GM12891 (cell line): ENCODE measurements around the gene FHIT.
A peak's percentile ranks its signal among the peaks of the same experiment; 100 is the strongest.

Source experiments
- DNase-seq: peaks from one replicate; pipeline ENCODE4 v3.0.0; 2011; ENCODE audit warnings: low spot score; ENCODE audit not compliant: insufficient read length
- FAIRE-seq: peaks from 2 replicates; lab custom pipeline; 2011; peaks lifted over from hg19 to GRCh38; lab: Jason Lieb, UNC
- PAX5 ChIP-seq: IDR thresholded peaks from 2 replicates; pipeline ENCODE4 v1.6.1; 2011; ENCODE audit warnings: low read length, moderate library complexity, mild to moderate bottlenecking; ENCODE audit not compliant: insufficient read depth, severe bottlenecking
- POLR2A ChIP-seq: IDR thresholded peaks from 2 replicates; pipeline ENCODE4 v1.6.1; 2011; ENCODE audit warnings: low read depth, low read length, control low read depth
- POLR2AphosphoS5 ChIP-seq: IDR thresholded peaks from 2 replicates; pipeline ENCODE4 v1.6.1; 2011; ENCODE audit warnings: low read depth, low read length, control low read depth
- POU2F2 ChIP-seq: IDR thresholded peaks from 2 replicates; pipeline ENCODE4 v1.6.1; 2011; ENCODE audit warnings: low read depth, mild to moderate bottlenecking, control low read depth, low read length, moderate library complexity
- SPI1 ChIP-seq: IDR thresholded peaks from 2 replicates; pipeline ENCODE4 v1.6.1; 2011; ENCODE audit warnings: low read depth, low read length, control low read depth
- TAF1 ChIP-seq: IDR thresholded peaks from 2 replicates; pipeline ENCODE4 v1.6.1; 2011; ENCODE audit warnings: low read depth, low read length, control low read depth

The FHIT gene

DNA sequence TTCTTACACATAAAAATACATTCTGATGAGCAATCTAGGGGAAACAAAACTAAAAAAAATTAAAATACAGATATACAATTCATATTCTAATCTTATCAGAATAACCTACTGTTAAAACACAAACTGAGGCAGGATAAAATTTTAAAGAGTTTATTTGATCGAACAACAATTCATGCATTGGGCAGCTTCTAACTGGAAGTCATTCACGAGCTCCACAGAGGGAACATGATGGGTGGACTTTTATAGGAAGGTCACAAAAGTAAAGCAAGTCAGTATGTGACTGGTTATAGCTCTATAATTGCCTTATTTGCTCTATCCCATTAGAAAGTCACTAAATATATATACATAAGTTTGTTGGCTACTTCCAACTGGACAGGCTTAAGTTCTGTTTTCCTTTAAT, 1144.0 kb downstream of the FHIT start:
- FAIRE-seq: no peak
- no peak for TF ChIP-seq POLR2A
- no peak for TF ChIP-seq POLR2AphosphoS5
- no peak for TF ChIP-seq SPI1
- TF ChIP-seq POU2F2: no peak
- TF ChIP-seq PAX5: no peak
- TF ChIP-seq TAF1: no peak

GRCh38 chr3:60102154-60102553, 1149.1 kb downstream of the FHIT start:
- DNase-seq: no peak
- TF ChIP-seq SPI1: no peak
- TF ChIP-seq POLR2A: no peak
- no peak for TF ChIP-seq TAF1
- no peak for TF ChIP-seq PAX5
- TF ChIP-seq POLR2AphosphoS5: no peak
- FAIRE-seq: no peak

More for the DNA sequence above, 1144.0 kb downstream of the FHIT start:
- DNase-seq: no peak

DNA sequence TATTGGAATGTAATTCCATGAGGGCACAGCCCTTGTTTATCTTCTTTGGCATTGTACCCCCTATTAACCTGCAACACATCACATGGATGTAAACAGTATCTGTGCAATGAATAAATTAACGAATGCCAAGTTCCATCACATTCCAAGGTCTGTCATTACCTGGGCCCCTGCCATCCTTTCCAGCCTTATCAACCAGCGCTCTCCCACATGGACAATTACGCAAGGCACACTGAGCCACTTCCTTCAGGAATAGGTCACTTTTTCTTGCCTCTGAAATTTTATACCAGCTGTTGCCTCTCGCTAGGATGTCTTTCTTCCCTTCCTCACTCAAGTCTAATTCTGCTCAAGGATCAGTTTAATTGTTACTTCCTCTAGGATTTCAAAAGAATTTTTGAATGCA, 1149.6 kb downstream of the FHIT start:
- FAIRE-seq: no peak
- no peak for DNase-seq
- TF ChIP-seq POLR2AphosphoS5 (no peak), TAF1 (no peak), POLR2A (no peak), PAX5 (no peak), POU2F2 (no peak), SPI1 (no peak)

DNA sequence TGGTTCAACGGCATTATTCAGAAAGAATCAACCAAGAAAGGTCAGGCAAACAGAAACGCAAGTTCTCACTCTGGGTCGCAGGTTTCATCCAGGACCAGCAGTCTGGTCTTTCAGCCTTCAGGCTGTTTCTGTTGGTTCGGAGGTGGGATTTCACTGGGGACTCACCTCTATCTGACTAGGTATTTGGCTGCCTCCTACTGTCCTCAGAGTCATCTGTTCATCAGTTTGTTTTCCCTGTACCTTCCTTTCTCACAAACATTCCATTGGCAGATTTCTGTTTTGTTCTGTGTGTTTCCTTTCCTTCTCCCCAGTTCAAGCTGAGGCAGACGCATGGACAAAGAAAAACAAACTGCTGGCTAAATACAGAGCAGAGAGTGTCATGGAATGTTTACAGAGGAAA, 1154.8 kb downstream of the FHIT start:
- FAIRE-seq (no peak), DNase-seq (no peak)
- TF ChIP-seq TAF1 (no peak), POLR2AphosphoS5 (no peak), POLR2A (no peak)

GRCh38 chr3:60095930-60096329, 1155.3 kb downstream of the FHIT start:
- TF ChIP-seq TAF1: no peak
- TF ChIP-seq POLR2AphosphoS5: no peak
- no peak for TF ChIP-seq POLR2A
- no peak for TF ChIP-seq POU2F2
- TF ChIP-seq SPI1: no peak
- TF ChIP-seq PAX5: no peak
- no peak for DNase-seq
- no peak for FAIRE-seq

DNA sequence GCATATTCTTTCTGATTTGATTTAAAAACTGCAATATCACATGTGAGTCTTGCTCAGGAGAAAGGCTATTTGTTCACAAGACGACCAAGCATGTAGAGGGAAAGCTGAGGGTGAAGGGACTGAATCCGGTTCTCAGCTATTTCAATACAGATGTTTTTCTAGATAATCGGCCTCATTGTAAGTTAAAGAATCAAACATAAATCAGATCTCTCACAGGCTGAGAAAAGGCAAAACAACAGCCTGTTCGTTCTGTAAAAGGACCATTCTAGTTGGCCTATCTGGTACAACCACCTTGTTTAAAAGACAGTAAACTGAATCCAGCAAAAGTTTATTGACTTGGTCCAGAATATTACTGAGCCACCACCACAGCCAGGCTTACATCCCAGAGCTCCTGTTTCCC, 1155.7 kb downstream of the FHIT start:
- DNase-seq (no peak), FAIRE-seq (no peak)
- TF ChIP-seq TAF1 (no peak), PAX5 (no peak)

- TF ChIP-seq TAF1 (no peak), POLR2AphosphoS5 (no peak), POU2F2 (no peak), PAX5 (no peak), POLR2A (no peak), SPI1 (no peak)
- DNase-seq: no peak
- no peak for FAIRE-seq
These were observed 1156.8 kb downstream of the FHIT start for GRCh38 chr3:60094392-60094947.

GRCh38 chr3:60090548-60090947, 1160.7 kb downstream of the FHIT start:
- no peak for DNase-seq
- TF ChIP-seq POLR2AphosphoS5 (no peak), POU2F2 (no peak), SPI1 (no peak), PAX5 (no peak), POLR2A (no peak), TAF1 (no peak)
- FAIRE-seq: no peak

GRCh38 chr3:60086811-60087210, 1164.4 kb downstream of the FHIT start:
- FAIRE-seq: peak; percentile 62

DNA sequence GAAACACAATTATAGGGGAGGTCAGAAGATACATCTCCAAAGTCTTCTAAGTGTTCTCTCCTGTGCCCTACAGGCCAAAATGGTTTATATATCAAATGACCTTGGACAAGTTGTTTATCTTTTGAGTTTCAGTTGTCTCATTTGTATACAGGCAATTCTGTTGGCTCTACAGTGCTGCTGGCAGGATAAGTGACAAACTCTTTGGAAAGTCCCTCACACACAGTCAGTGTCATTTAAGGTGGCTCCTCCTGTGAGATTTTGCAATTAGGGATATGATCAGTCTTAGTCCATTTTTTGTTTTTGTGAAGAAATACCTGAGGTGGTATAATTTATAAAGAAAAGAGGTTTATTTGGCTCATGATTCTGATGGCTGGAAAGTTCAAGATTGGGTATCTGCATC, 1165.6 kb downstream of the FHIT start:
- FAIRE-seq (no peak), DNase-seq (no peak)
- TF ChIP-seq TAF1 (no peak), PAX5 (no peak), SPI1 (no peak), POLR2A (no peak), POLR2AphosphoS5 (no peak), POU2F2 (no peak)

More at GRCh38 chr3:60086811-60087210, 1164.4 kb downstream of the FHIT start:
- TF ChIP-seq SPI1: no peak
- no peak for TF ChIP-seq POLR2AphosphoS5
- no peak for TF ChIP-seq PAX5
- no peak for TF ChIP-seq POLR2A
- TF ChIP-seq TAF1: no peak
- TF ChIP-seq POU2F2: no peak
- no peak for DNase-seq

GRCh38 chr3:60081381-60082095, 1169.7 kb downstream of the FHIT start:
- FAIRE-seq (peak; percentile 79), DNase-seq (no peak)
- TF ChIP-seq SPI1: peak; percentile 77
- TF ChIP-seq TAF1: no peak
